ENCODE measurements around the gene GGT1.

- TF ChIP-seq POLR2A (IDR thresholded peaks at IDR 0.05) (no peak), CTCF (IDR thresholded peaks at IDR 0.05) (no peak)
Measured at GRCh38 chr22:24599514-24599913, 3.5 kb upstream of the GGT1 start.
